ENCODE measurements around the gene FAM110A. TPM values are rescaled to one million over a fixed set of nuclear protein-coding genes. Genes with fewer than 3 reads are reported as not detected.
A peak's percentile ranks its signal among the peaks of the same experiment; 100 is the strongest.
"Not testable (repeated sequence)": the region's sequence is repeated elsewhere in the genome, so short reads cannot be mapped to it uniquely, and the experiment has no call there.

The FAM110A gene
- 10 to 100 TPM; 15.4 to 16.2 TPM for total RNA-seq

- Mint-ChIP-seq H3K36me3 (ENCODE audit: low read depth) (no peaks in the 10 kb centered on the region), H3K4me3 (peak within 1 kb of the TSS; percentile 92), H3K27me3 (ENCODE audit: low read depth) (no peaks in the 10 kb centered on the region), H3K9me3 (peaks cover 4% of the 10 kb centered on the region), H3K4me1 (ENCODE audit: low read depth) (peaks cover 37% of the 10 kb centered on the region), H3K27ac (peak within 1 kb of the TSS; percentile 73)
- intact Hi-C loops (cut with micrococcal nuclease): loop anchor here (1.0 to 10.0 kb wide), 8 partner anchors 13 to 1269 kb away; partner anchors contain the start of genes CSNK2A1, PSMF1 and STK35
- peak; percentile 97 for DNase-seq
- CTCF ChIA-PET: interaction anchor here (0.7 to 3.6 kb wide), 6 partner anchors 16 to 1880 kb away, joined by 3 to 26 read pairs (median 4); no protein-coding TSS in a partner anchor
Measured at GRCh38 chr20:833450-834150, at the start of gene FAM110A. TSS of gene FAM110A (plus strand) at chr20:833715. CDS start at chr20:844805, 11,090 bp downstream.

- Mint-ChIP-seq H3K4me1 (ENCODE audit: low read depth) (no peaks in the 10 kb centered on the region), H3K36me3 (ENCODE audit: low read depth) (peaks cover 7% of the 10 kb centered on the region), H3K27me3 (ENCODE audit: low read depth) (peaks cover 17% of the 10 kb centered on the region), H3K27ac (no peak overlapping the region), H3K9me3 (peaks cover 28% of the 10 kb centered on the region), H3K4me3 (no peak overlapping the region)
- intact Hi-C loops (cut with micrococcal nuclease): no loop called here
- no peak for DNase-seq
- CTCF ChIA-PET: no interaction called here
Measured at GRCh38 chr20:787825-788224, 45.7 kb upstream of the FAM110A start.

GRCh38 chr20:791056-791455 lies 42.5 kb upstream of the FAM110A start:
- CTCF ChIA-PET: no interaction called here
- H3K27me3 Mint-ChIP-seq (ENCODE audit: low read depth): peaks cover 24% of the 10 kb centered on the region
- H3K9me3 Mint-ChIP-seq: peaks cover 16% of the 10 kb centered on the region
- no peaks in the 10 kb centered on the region for H3K4me1 Mint-ChIP-seq (ENCODE audit: low read depth)
- intact Hi-C loops (cut with micrococcal nuclease): no loop called here
- no peak overlapping the region for H3K4me3 Mint-ChIP-seq
- H3K27ac Mint-ChIP-seq: no peak overlapping the region
- DNase-seq: no peak
- peaks cover 2% of the 10 kb centered on the region for H3K36me3 Mint-ChIP-seq (ENCODE audit: low read depth)

GRCh38 chr20:792248-792647 lies 41.3 kb upstream of the FAM110A start:
- H3K4me1 Mint-ChIP-seq (ENCODE audit: low read depth): no peaks in the 10 kb centered on the region
- peaks cover 16% of the 10 kb centered on the region for H3K9me3 Mint-ChIP-seq
- H3K27ac Mint-ChIP-seq: no peak overlapping the region
- intact Hi-C loops (cut with micrococcal nuclease): no loop called here
- H3K4me3 Mint-ChIP-seq: no peak overlapping the region
- DNase-seq: no peak
- H3K27me3 Mint-ChIP-seq (ENCODE audit: low read depth): peaks cover 18% of the 10 kb centered on the region
- CTCF ChIA-PET: no interaction called here
- peaks cover 2% of the 10 kb centered on the region for H3K36me3 Mint-ChIP-seq (ENCODE audit: low read depth)

GRCh38 chr20:796921-797320 lies 36.6 kb upstream of the FAM110A start:
- H3K4me1 Mint-ChIP-seq (ENCODE audit: low read depth): no peaks in the 10 kb centered on the region
- no peak overlapping the region for H3K4me3 Mint-ChIP-seq
- DNase-seq: no peak
- CTCF ChIA-PET: no interaction called here
- intact Hi-C loops (cut with micrococcal nuclease): no loop called here
- H3K9me3 Mint-ChIP-seq: peaks cover 10% of the 10 kb centered on the region
- H3K27me3 Mint-ChIP-seq (ENCODE audit: low read depth): peaks cover 9% of the 10 kb centered on the region
- H3K36me3 Mint-ChIP-seq (ENCODE audit: low read depth): peaks cover under 1% of the 10 kb centered on the region
- H3K27ac Mint-ChIP-seq: no peak overlapping the region

GRCh38 chr20:798746-799145 lies 34.8 kb upstream of the FAM110A start:
- H3K4me1 Mint-ChIP-seq (ENCODE audit: low read depth); H3K36me3 Mint-ChIP-seq (ENCODE audit: low read depth); H3K9me3 Mint-ChIP-seq; DNase-seq; H3K27ac Mint-ChIP-seq; intact Hi-C loops (cut with micrococcal nuclease); H3K4me3 Mint-ChIP-seq; H3K27me3 Mint-ChIP-seq (ENCODE audit: low read depth): not testable (repeated sequence)
- CTCF ChIA-PET: interaction anchor here (0.6 to 0.9 kb wide), 3 partner anchors 18 to 1577 kb away, joined by 3 read pairs; no protein-coding TSS in a partner anchor

GRCh38 chr20:800026-800425 lies 33.5 kb upstream of the FAM110A start:
- CTCF ChIA-PET: interaction anchor here (0.9 kb wide), 1 partner anchor 16 kb away, joined by 3 read pairs; no protein-coding TSS in a partner anchor
- H3K36me3 Mint-ChIP-seq (ENCODE audit: low read depth); DNase-seq; H3K4me1 Mint-ChIP-seq (ENCODE audit: low read depth); H3K27me3 Mint-ChIP-seq (ENCODE audit: low read depth); H3K9me3 Mint-ChIP-seq; H3K27ac Mint-ChIP-seq; H3K4me3 Mint-ChIP-seq; intact Hi-C loops (cut with micrococcal nuclease): not testable (repeated sequence)

GRCh38 chr20:801678-802077 lies 31.8 kb upstream of the FAM110A start:
- Mint-ChIP-seq H3K9me3 (peaks cover 10% of the 10 kb centered on the region), H3K27ac (no peak overlapping the region), H3K4me1 (ENCODE audit: low read depth) (no peaks in the 10 kb centered on the region), H3K27me3 (ENCODE audit: low read depth) (peaks cover 2% of the 10 kb centered on the region), H3K36me3 (ENCODE audit: low read depth) (peaks cover 4% of the 10 kb centered on the region), H3K4me3 (no peak overlapping the region)
- CTCF ChIA-PET: no interaction called here
- intact Hi-C loops (cut with micrococcal nuclease): no loop called here
- no peak for DNase-seq

GRCh38 chr20:805713-806112 lies 27.8 kb upstream of the FAM110A start:
- H3K4me3 Mint-ChIP-seq: no peak overlapping the region
- H3K9me3 Mint-ChIP-seq: peaks cover 10% of the 10 kb centered on the region
- H3K27ac Mint-ChIP-seq: no peak overlapping the region
- H3K4me1 Mint-ChIP-seq (ENCODE audit: low read depth): no peaks in the 10 kb centered on the region
- intact Hi-C loops (cut with micrococcal nuclease): no loop called here
- peaks cover 4% of the 10 kb centered on the region for H3K36me3 Mint-ChIP-seq (ENCODE audit: low read depth)
- peaks cover 6% of the 10 kb centered on the region for H3K27me3 Mint-ChIP-seq (ENCODE audit: low read depth)
- no peak for DNase-seq
- CTCF ChIA-PET: interaction anchor here (0.6 to 2.6 kb wide), 4 partner anchors 11 to 154 kb away, joined by 3 to 12 read pairs (median 6); no protein-coding TSS in a partner anchor

GRCh38 chr20:811776-812434 lies 21.6 kb upstream of the FAM110A start:
- intact Hi-C loops (cut with micrococcal nuclease); H3K36me3 Mint-ChIP-seq (ENCODE audit: low read depth); H3K27ac Mint-ChIP-seq; H3K4me1 Mint-ChIP-seq (ENCODE audit: low read depth); DNase-seq; CTCF ChIA-PET; H3K9me3 Mint-ChIP-seq; H3K4me3 Mint-ChIP-seq: not testable (repeated sequence)
- peaks cover 14% of the 10 kb centered on the region for H3K27me3 Mint-ChIP-seq (ENCODE audit: low read depth)

- H3K36me3 Mint-ChIP-seq (ENCODE audit: low read depth); H3K4me3 Mint-ChIP-seq; H3K4me1 Mint-ChIP-seq (ENCODE audit: low read depth); DNase-seq; CTCF ChIA-PET; H3K27ac Mint-ChIP-seq; intact Hi-C loops (cut with micrococcal nuclease); H3K9me3 Mint-ChIP-seq: not testable (repeated sequence)
- peaks cover 14% of the 10 kb centered on the region for H3K27me3 Mint-ChIP-seq (ENCODE audit: low read depth)
Measured at GRCh38 chr20:812435-812814, 21.1 kb upstream of the FAM110A start.

GRCh38 chr20:813390-813789 lies 20.1 kb upstream of the FAM110A start:
- Mint-ChIP-seq H3K27me3 (ENCODE audit: low read depth) (peaks cover 14% of the 10 kb centered on the region), H3K4me3 (no peak overlapping the region), H3K9me3 (no peaks in the 10 kb centered on the region), H3K36me3 (ENCODE audit: low read depth) (no peaks in the 10 kb centered on the region), H3K4me1 (ENCODE audit: low read depth) (no peaks in the 10 kb centered on the region), H3K27ac (no peak overlapping the region)
- CTCF ChIA-PET: interaction anchor here (7.3 kb wide), 1 partner anchor 144 kb away, joined by 179 read pairs; no protein-coding TSS in a partner anchor
- DNase-seq: no peak
- intact Hi-C loops (cut with micrococcal nuclease): no loop called here
